Esophagus (tissue), 2 donors: ENCODE measurements around the gene HIPK3. TPM values are rescaled to one million over a fixed set of nuclear protein-coding genes. Genes with fewer than 3 reads are reported as not detected.
"Not testable (repeated sequence)": the region's sequence is repeated elsewhere in the genome, so short reads cannot be mapped to it uniquely, and the experiment has no call there.

ENCODE experiments used
- H3K27ac ChIP-seq, 2 donors: one replicate each; pipeline ENCODE4 v1.5.1; 2013; ENCODE audit warnings: low read depth in 2 of 2, mild to moderate bottlenecking in 2 of 2, inconsistent platforms in 1 of 2, low read length in 1 of 2, moderate library complexity in 1 of 2
- H3K27me3 ChIP-seq, 2 donors: one replicate each; pipeline ENCODE4 v1.6.1; 2013; ENCODE audit warnings: low read length in 2 of 2, control low read depth in 1 of 2, mild to moderate bottlenecking in 1 of 2; ENCODE audit not compliant: insufficient read depth in 2 of 2, control insufficient read depth in 1 of 2
- H3K36me3 ChIP-seq, 2 donors: one replicate each; pipeline ENCODE4 v1.6.1; 2013; ENCODE audit warnings: low read length in 1 of 2; ENCODE audit not compliant: control insufficient read depth in 2 of 2, insufficient read depth in 2 of 2
- H3K4me1 ChIP-seq, 2 donors: one replicate each; pipeline ENCODE4 v1.6.1; 2013; ENCODE audit warnings: low read length in 1 of 2; ENCODE audit not compliant: control insufficient read depth in 2 of 2, insufficient read depth in 2 of 2
- H3K4me3 ChIP-seq, 2 donors: one replicate each; pipeline ENCODE4 v1.5.1; 2013; ENCODE audit warnings: low read length in 2 of 2, mild to moderate bottlenecking in 2 of 2, low read depth in 1 of 2, moderate library complexity in 1 of 2
- H3K9me3 ChIP-seq, 2 donors: one replicate each; pipeline ENCODE4 v1.6.1; 2013; ENCODE audit warnings: mild to moderate bottlenecking in 2 of 2, low read depth in 1 of 2, low read length in 1 of 2, moderate library complexity in 1 of 2; ENCODE audit not compliant: control insufficient read depth in 2 of 2, insufficient read depth in 1 of 2
- WGBS, 2 donors: extraction: QIAGEN DNeasy Blood & Tissue Kit; methylation state at CpG; one replicate each; pipeline ENCODE4 v1.1.7; 2013; 5-methylcytosine and 5-hydroxymethylcytosine counted together
- polyA plus RNA-seq, 2 donors: library from polyadenylated mRNA; stranded (reverse); fragments of 200-250 nt; gene quantifications; one replicate each; pipeline ENCODE4 v1.2.3, GENCODE V29; 2013
- donor health status: healthy with polysubstance abuse.
- donor health status: Bipolar disorder and iron deficiency.

Gene HIPK3
- polyA plus RNA-seq, 2 donors: 8.8 to 13.8 TPM

DNA sequence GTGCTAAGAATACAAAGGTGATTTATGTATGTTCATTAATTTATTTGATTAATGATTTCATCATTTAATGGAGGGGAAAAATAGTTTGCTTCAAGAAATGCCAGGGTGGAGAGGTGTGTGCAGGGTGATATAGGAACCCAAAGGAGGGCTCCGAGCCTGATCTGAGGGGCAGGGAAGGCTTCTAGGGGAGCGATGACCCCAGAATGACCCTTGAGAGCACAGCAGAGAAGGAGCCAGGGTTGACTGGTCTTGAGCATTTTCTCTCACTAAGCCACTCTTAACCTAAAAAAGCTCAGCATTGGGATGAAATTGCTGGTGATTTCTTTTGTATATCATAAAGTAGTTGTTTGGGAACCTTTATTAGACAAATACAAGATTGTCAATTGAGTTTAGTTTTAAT is 35.1 kb downstream of the HIPK3 start:
- no peaks in the 10 kb centered on the region for H3K27me3 ChIP-seq
- no peaks in the 10 kb centered on the region for H3K9me3 ChIP-seq
- 90 to 94% methylated on average over 2 of the region's 2 CpGs for WGBS, 2 donors
- peaks cover 0 to 7% of the 10 kb centered on the region in 2 donors for H3K36me3 ChIP-seq
- no peak overlapping the region for H3K27ac ChIP-seq
- H3K4me3 ChIP-seq: no peak overlapping the region
- peaks cover 3 to 4% of the 10 kb centered on the region in 2 donors for H3K4me1 ChIP-seq

DNA sequence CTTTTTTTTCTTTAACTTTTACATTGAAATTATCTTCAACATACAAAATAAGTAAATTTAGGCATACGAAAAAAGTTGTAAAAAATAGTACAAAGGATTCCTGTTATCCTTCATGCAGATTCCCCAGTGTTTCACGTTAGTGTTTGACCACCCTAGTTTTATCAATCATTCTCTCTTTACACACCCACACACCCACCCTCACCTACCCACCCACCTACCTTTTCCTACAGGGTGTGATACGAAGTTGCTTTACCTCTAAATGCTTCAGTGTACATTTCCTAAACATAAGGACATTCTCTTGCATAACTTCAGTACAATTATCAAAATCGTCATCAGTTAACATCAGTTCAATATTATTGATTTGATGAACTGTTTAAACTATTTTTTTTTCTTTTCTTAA is 37.0 kb downstream of the HIPK3 start:
- Histone ChIP-seq H3K36me3 (peaks cover 0 to 4% of the 10 kb centered on the region in 2 donors), H3K27ac (no peak overlapping the region), H3K4me1 (peaks cover 3 to 4% of the 10 kb centered on the region in 2 donors), H3K27me3 (no peaks in the 10 kb centered on the region), H3K4me3 (no peak overlapping the region), H3K9me3 (no peaks in the 10 kb centered on the region)
- WGBS, 2 donors: 80 to 83% methylated on average over 4 of the region's 4 CpGs

DNA sequence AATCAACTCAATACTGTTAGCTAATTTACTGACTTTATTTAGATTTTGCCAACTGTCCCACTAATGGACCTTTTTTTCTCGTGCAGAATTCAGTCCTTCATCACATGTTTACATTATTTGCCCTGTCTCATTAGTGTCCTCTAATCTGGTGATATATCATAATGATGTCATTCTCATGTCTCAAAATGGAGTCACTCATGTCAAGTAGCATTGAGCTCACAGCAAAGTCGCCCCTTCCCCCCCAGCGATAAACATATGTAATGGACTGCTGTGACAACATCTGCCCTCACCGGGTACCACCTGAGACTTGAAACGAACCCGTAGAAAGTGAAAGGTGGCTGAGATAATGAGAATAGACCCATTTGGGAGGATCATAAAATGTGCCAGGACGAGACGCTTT is 37.6 kb downstream of the HIPK3 start:
- Histone ChIP-seq H3K27ac (no peak overlapping the region), H3K9me3 (no peaks in the 10 kb centered on the region), H3K36me3 (peaks cover 0 to 4% of the 10 kb centered on the region in 2 donors), H3K4me1 (peaks cover 3 to 4% of the 10 kb centered on the region in 2 donors), H3K4me3 (no peak overlapping the region), H3K27me3 (no peaks in the 10 kb centered on the region)
- WGBS, 2 donors: 88 to 93% methylated on average over 8 of the region's 8 CpGs

DNA sequence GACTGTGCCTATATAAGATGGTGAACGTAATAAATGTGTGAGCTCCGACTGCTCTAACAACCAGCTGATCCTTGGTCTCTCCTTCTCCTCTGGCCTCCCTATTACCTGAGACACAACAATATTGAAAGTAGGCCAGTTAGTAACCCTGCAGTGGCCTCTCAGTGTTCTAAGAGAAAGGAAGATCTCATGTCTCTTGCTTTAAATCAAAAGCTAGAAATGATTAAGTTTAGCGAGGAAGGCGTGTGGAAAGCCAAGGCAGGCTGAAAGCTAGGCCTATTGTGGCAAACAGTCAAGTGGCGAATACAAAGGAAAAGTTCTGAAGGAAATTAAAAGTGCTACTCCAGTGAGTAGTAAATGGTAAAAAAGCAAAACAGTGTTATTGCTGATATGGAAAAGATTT is 39.5 kb downstream of the HIPK3 start:
- Histone ChIP-seq H3K36me3 (peaks cover 0 to 7% of the 10 kb centered on the region in 2 donors), H3K4me3 (no peak overlapping the region), H3K4me1 (peaks cover 3 to 4% of the 10 kb centered on the region in 2 donors), H3K27me3 (no peaks in the 10 kb centered on the region), H3K27ac (no peak overlapping the region), H3K9me3 (no peaks in the 10 kb centered on the region)
- WGBS, 2 donors: 90 to 91% methylated on average over 5 of the region's 5 CpGs

DNA sequence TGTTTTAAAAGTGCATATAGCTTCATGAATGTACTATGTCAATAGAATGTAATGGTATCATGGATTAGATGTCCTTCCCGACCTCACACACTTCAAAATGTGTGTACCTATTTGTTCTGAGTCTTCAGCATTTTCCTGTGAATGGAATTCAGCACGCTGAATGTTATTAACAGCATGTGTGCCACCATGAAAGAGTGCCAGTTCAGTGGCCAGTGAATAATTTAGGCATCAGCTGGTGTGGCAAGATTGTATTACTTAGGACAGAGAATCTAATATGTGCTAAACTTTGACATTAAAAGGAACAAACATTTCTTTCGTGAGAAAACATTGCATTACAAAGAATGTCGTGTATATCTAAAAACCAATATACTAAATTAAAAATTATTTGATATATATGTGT is 46.4 kb downstream of the HIPK3 start:
- Histone ChIP-seq H3K27me3 (no peaks in the 10 kb centered on the region), H3K4me1 (no peaks in the 10 kb centered on the region), H3K27ac (no peak overlapping the region), H3K36me3 (peaks cover 0 to 3% of the 10 kb centered on the region in 2 donors), H3K4me3 (no peak overlapping the region), H3K9me3 (no peaks in the 10 kb centered on the region)
- 84 to 90% methylated on average over 4 of the region's 4 CpGs for WGBS, 2 donors

DNA sequence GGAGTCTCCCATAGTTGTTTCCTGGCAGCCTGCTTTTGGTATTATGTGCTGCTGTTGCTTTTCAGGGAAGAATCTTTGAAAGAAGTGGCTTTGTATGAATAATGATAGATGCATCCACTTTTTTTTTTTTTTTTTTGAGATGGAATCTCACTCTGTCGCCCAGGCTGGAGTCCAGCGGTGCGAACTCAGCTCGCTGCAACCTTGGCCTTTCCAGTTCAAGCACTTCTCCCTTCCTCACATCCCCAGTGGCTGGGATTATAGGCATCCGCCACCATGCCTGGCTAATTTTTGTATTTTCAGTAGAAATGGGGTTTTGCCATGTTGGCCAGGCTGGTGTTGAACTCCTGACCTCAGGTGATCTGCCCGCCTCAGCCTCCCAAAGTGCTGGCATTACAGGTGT is 49.6 kb downstream of the HIPK3 start:
- not testable (repeated sequence) for H3K4me1 ChIP-seq, H3K27me3 ChIP-seq, H3K27ac ChIP-seq, H3K9me3 ChIP-seq, H3K36me3 ChIP-seq, H3K4me3 ChIP-seq
- 95 to 97% methylated on average over 6 of the region's 6 CpGs for WGBS, 2 donors

DNA sequence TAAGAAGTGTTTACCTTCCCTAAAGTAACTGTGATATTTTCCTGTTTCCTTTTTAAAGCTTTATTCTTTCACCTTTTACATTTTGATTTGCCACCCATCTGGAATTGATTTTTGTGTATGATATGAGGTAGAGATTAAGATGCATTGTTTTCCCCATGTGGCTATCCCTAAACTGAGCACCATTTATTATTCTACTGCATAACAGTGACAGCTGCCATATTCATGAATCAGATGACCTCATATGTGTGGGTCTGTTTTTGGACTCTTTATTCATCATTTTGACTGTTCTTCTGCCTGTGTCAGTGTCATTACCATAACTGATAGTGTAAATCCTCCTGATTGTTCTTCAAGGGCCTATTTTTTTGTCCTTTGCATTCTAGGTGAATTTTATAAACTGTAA is 50.8 kb downstream of the HIPK3 start:
- Histone ChIP-seq H3K27me3 (no peaks in the 10 kb centered on the region), H3K27ac (no peak overlapping the region), H3K4me3 (no peak overlapping the region), H3K9me3 (no peaks in the 10 kb centered on the region), H3K4me1 (no peaks in the 10 kb centered on the region), H3K36me3 (no peaks in the 10 kb centered on the region)

DNA sequence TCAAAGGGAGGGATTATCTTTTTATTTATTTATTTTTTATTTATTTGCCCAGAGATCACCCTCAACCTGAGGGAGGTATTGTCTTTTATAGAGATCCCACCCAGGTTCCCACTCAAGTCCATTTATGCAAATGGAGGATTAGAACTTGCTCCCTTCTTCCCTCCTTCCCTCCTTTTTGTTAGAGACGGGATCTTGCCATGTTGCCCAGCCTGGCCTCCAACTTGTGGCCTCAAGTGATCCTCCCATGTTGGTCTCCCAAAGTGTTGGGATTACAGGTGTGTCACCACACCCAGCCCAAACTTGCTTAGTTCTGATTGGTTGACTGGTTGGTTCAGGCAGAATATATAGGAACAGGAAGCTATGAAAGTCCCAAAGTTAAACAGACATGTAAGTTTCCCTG is 51.9 kb downstream of the HIPK3 start:
- Histone ChIP-seq H3K4me3 (no peak overlapping the region), H3K4me1 (peaks cover 0 to 2% of the 10 kb centered on the region in 2 donors), H3K27me3 (no peaks in the 10 kb centered on the region), H3K36me3 (no peaks in the 10 kb centered on the region), H3K27ac (no peak overlapping the region), H3K9me3 (no peaks in the 10 kb centered on the region)
- 91 to 93% methylated on average over 1 of the region's 1 CpG for WGBS, 2 donors

DNA sequence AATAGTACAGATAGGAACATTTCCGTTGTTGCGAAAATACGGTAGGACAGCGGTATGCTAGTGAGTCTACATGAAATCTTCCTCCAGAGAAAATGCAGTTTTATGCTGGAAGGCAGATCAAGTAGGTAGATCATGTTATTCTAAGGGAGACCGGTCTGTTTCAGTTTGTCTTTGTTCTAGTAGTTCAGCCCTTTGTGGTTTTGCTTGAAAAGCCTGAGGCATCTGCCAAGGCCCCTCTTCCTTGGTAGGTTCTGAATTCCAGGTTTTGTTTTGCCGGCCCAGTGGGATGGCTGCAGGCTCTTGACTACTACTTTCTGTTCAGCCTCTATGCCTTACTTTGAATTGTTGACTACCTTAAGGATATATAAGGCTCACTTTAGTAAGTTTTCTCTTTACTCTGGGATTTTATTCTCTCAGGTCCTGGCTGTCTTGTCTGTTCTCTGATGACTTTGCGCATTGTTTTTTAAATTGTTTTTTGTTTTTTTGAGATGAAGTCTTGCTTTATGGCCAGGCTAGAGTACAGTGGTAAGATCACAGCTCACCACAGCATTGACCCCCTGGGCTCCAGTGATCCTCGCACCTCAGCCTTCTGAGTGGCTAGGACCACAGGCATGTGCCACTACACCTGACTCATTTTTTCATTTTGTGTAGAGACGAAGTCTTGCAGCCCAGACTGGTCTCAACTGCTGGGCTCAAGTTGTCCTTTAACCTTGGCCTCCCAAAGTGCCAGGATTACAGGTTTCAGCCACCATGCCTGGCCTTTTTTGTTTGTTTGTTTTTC is 53.7 kb downstream of the HIPK3 start:
- Histone ChIP-seq H3K9me3 (no peaks in the 10 kb centered on the region), H3K36me3 (no peaks in the 10 kb centered on the region), H3K4me1 (peaks cover 0 to 2% of the 10 kb centered on the region in 2 donors), H3K27ac (no peak overlapping the region), H3K4me3 (no peak overlapping the region), H3K27me3 (no peaks in the 10 kb centered on the region)
- WGBS, 2 donors: 93% methylated on average over 9 of the region's 9 CpGs

DNA sequence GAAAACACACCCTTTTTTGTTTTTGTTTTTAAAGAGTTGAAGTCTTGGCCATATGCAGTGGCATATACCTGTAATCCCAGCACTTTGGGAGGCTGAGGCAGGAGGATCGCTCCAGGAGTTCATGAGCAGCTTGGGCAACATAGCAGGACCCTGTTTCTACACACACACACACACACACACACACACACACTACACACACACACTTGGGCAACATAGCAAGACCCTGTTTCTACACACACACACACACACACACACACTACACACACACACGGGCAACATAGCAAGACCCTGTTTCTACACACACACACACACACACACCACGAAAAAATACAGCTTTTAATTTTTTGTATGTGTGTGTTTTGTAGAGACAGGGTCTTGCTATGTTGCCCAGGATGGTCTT is 54.5 kb downstream of the HIPK3 start:
- no peak overlapping the region for H3K4me3 ChIP-seq
- H3K4me1 ChIP-seq: peaks cover 0 to 2% of the 10 kb centered on the region in 2 donors
- no peak overlapping the region for H3K27ac ChIP-seq
- 80 to 92% methylated on average over 3 of the region's 3 CpGs for WGBS, 2 donors
- H3K27me3 ChIP-seq: no peaks in the 10 kb centered on the region
- no peaks in the 10 kb centered on the region for H3K36me3 ChIP-seq
- H3K9me3 ChIP-seq: no peaks in the 10 kb centered on the region
